GM12892 (cell line): ENCODE measurements around the gene CKS1B.
A peak's percentile ranks its signal among the peaks of the same experiment; 100 is the strongest.
"Not testable (repeated sequence)": the region's sequence is repeated elsewhere in the genome, so short reads cannot be mapped to it uniquely, and the experiment has no call there.

ENCODE experiments used
- DNase-seq: peaks from one replicate; pipeline ENCODE4 v3.0.0; 2011; ENCODE audit not compliant: insufficient read length
- FAIRE-seq: peaks from 2 replicates; lab custom pipeline; 2011; peaks lifted over from hg19 to GRCh38; lab: Jason Lieb, UNC
- POLR2A ChIP-seq: IDR thresholded peaks from 2 replicates; pipeline ENCODE4 v1.6.1; 2011; ENCODE audit warnings: low read depth, low read length, control low read depth
- POLR2AphosphoS5 ChIP-seq: IDR thresholded peaks from 2 replicates; pipeline ENCODE4 v1.6.1; 2011; ENCODE audit warnings: low read depth, low read length, control low read depth
- TAF1 ChIP-seq: IDR thresholded peaks from 2 replicates; pipeline ENCODE4 v1.6.1; 2011; ENCODE audit warnings: low read depth, mild to moderate bottlenecking, control low read depth, low read length, borderline replicate concordance

CKS1B gene

DNA sequence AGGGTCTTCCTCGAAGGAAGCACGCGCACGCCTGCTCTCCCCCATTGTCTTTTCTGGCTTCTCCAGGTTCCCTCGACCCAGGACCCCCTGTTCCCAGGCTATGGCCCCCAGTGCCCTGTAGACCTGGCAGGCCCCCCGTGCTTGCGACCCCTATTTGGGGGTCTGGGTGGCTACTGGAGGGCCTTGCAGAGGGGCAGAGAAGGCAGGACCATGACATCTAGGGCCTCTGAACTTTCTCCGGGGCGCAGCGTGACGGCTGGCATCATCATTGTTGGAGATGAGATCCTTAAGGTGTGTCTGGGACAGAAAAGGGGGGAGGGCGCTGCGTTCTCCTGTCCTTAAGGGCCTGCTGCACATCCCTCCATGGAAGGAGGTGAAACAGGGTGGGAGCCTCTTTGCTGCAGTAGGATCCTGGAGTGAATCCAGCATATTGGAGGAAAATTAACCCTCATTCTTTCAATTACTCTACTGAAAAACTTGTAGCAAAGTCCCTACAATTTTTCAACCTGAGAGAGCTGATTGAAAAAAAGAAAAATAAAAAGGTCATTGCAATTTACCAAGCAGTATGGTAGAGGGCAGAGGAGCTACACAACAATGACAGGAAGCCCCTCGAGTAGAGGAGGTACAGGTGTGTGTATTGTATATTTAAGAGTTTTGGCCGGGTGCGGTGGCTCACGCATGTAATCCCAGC is 9.4 kb downstream of the CKS1B start:
- FAIRE-seq (no peak), DNase-seq (no peak)
- TF ChIP-seq TAF1: no peak
- no peak for TF ChIP-seq POLR2A
- no peak for TF ChIP-seq POLR2AphosphoS5

DNA sequence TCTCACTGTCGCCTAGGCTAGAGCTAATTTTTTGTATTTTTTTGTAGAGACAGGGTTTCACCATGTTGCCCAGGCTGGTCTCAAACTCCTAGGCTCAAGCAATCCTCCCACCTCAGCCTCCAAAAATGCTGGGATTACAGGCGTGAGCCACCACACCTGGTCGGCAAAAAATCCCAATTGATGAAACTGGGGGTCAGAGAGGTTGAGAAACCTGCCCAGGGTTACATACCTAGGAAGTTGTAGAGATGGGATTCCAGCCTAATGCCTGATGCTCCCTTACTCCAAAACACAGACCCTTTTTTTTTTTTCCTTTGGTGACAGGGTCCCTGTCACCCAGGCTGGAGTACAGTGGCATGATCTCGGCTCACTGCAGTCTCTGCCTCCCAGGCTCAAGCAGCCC is 12.3 kb downstream of the CKS1B start:
- not testable (repeated sequence) for DNase-seq, FAIRE-seq

DNA sequence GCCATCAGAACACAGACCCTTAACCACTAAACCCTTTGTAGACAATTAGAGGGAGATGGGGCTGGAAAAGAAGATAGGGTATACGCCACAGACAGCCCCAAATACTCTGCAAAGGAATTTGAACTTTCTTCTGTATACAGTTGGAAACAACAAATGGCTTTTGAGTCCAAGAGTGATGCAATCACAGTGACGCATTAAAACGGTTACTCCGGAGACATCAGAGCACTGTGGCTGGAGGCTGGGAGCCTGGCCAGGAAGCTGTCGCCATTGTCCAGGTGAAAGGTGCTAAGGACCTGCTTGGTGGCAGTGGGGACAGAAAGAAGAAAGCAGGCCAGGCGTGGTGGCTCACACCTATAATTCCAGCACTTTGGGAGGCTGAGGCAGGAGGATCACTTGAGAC is 12.8 kb downstream of the CKS1B start:
- FAIRE-seq (no peak), DNase-seq (no peak)
- TF ChIP-seq TAF1 (no peak), POLR2A (no peak), POLR2AphosphoS5 (no peak)

DNA sequence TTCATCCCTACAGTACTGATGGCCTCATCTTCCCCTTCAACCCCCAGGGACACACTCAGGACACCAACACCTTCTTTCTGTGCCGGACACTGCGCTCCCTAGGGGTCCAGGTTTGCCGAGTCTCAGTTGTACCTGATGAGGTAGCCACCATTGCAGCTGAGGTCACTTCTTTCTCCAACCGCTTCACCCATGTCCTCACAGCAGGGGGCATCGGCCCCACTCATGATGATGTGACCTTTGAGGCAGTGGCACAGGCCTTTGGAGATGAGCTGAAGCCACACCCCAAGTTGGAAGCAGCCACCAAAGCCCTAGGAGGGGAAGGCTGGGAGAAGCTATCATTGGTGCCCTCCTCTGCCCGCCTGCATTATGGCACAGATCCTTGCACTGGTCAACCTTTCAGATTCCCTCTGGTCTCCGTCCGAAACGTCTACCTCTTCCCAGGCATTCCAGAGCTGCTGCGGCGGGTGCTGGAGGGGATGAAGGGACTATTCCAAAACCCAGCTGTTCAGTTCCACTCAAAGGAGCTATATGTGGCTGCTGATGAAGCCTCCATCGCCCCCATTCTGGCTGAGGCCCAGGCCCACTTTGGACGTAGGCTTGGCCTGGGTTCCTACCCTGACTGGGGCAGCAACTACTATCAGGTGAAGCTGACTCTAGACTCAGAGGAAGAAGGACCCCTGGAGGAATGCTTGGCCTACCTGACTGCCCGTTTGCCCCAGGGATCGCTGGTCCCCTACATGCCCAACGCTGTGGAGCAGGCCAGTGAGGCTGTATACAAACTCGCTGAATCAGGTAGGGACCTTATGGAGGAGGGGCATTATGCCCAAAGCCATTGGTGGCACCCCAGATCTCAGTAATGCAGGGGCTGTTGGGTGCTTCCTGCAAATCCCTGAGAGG is 13.8 kb downstream of the CKS1B start:
- FAIRE-seq (no peak), DNase-seq (no peak)
- no peak for TF ChIP-seq POLR2A
- no peak for TF ChIP-seq TAF1
- TF ChIP-seq POLR2AphosphoS5: no peak

DNA sequence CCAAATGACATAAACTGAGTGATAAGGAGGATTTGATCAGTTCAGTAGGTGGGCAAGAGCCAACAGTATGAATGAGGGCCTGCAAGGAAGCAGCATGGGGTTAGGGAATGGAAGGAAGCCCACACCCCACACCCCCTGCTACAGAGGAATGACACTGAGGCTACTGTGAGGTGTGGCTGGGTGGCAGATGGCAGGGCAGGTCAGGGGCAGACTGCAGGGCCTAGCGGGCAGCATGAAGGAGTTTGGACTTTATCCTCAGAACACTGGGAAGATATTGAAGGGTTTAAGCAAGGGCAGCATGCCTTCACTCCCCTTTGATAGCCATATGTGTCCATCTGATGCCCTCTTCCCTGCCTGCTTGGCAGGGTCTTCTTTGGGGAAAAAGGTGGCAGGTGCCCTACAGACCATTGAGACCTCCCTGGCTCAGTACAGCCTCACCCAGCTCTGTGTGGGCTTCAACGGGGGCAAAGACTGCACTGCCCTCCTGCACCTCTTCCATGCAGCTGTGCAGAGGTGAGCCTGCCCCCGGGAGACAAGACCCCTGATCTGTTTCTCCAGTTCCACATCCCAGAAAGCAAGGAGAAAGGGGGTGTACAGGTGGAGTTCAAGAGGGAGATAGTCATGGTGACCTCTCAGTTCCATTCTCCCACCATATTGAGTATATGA is 14.8 kb downstream of the CKS1B start:
- DNase-seq (no peak), FAIRE-seq (no peak)
- TF ChIP-seq POLR2AphosphoS5 (no peak; the same call in 1 of the 2 replicates), TAF1 (no peak), POLR2A (no peak)

DNA sequence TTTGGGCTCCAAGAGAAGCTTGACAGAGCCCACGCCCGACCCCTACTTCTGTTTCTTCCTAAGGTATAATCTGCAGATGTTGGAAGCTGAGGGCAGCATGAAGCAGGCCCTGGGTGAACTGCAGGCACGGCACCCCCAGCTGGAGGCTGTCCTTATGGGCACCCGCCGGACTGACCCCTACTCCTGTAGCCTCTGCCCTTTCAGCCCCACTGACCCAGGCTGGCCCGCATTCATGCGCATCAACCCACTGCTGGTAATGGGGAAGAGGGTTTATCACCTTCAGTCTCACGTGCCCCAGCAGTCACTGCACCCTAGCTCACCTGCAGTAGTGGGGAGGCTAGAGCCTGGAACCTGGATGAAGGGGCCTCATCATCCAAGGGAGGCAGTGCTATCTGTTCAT is 15.8 kb downstream of the CKS1B start:
- DNase-seq: no peak

DNA sequence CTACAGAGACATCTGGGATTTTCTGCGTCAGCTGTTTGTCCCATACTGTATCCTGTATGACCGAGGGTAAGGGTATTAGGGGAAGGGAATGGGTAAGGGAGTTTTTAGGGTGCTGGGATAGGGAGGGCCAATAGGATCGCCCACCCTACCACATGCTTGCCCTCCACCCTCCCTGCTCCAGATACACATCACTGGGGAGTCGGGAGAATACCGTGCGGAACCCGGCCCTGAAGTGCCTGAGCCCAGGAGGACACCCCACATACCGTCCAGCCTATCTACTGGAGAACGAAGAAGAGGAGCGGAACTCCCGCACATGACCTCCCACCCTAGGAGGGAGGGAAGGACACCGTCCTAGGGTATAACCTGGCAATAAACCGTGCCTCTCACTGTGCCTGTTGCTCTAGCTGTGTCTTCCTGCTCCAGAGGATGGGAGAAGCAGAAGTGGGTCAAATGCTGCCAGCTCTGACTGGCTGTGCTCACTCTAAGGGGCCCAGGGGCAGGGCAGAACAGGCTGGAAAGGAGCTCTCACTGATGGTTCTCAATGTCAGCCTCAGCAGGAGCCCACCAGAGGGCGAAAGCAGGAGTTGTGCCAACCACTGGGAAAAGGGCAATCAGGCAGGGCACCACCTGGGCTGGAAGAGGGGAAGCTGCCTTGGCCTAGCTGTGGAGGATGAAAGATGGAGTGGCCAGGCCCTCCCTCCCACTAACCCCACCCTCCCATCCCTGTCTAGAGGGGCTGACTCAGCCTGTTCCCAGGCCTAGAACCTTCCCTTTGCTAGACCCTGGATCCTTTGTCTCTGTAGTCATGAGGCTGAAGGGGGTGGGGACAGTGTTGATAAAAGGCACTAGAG is 18.5 kb downstream of the CKS1B start:
- DNase-seq: no peak
- FAIRE-seq: no peak
- TF ChIP-seq POLR2AphosphoS5 (no peak), TAF1 (no peak)

More for the DNA sequence above, 15.8 kb downstream of the CKS1B start:
- FAIRE-seq: no peak
- TF ChIP-seq TAF1 (no peak), POLR2A (no peak), POLR2AphosphoS5 (no peak)

DNA sequence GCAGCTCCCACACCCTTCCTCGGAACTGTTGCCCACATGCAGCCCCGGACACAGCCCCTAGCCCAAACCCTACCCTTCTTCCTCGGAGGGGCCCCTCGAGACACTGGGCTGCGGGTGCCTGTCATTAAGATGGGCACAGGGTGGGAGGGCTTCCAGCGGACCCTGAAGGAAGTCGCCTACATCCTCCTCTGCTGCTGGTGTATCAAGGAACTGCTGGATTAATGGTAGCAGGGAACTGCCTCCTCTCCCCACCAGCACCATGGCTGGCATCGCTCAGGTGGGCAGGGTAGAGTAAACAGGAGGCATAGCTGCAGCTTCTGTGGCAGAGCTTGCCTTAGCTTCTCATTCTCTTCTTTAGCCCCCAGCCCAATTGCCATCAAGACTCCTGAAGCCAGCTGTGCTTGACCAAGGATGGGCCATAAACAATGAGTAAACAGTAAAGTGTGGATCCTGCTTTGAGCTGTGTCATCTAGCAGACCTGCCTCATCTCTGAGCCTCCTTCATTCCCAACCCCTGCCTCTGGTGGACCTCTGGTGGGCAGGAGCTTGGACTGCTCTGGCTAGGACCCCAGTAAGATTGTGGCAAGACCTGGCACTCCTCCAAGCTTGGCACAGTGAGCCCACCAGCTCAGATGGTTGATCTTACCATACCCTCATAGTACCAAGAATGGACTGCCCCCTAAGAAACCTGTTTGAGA is 19.2 kb downstream of the CKS1B start, which contains the start of gene LENEP:
Gene LENEP, plus strand, starts transcription at position 15 of the 697 bp plus-strand sequence. Its CDS starts 22 bp downstream, at position 37.
- FAIRE-seq: no peak
- TF ChIP-seq POLR2A (no peak), POLR2AphosphoS5 (0 out of 2 replicates have a peak, but pooled peaks have one; percentile 27)
- DNase-seq: no peak

DNA sequence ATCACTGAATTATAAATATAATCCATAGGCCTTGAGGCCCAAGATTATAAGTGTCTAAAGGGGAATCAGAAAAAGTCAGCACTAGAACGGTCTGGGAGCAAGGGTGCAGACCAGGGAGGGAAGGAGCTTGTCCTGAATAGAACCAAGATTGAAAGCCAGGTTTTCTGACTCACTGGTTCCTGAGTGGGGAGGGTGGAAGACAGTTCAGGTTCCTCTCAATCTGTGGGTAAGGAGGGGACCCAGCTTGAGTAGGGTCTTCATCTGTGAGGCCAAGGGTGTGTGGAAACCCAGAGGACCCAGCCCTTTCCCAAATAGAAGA is 19.7 kb downstream of the CKS1B start:
- TF ChIP-seq TAF1 (no peak), POLR2AphosphoS5 (no peak), POLR2A (no peak)
- DNase-seq: no peak
- no peak for FAIRE-seq

DNA sequence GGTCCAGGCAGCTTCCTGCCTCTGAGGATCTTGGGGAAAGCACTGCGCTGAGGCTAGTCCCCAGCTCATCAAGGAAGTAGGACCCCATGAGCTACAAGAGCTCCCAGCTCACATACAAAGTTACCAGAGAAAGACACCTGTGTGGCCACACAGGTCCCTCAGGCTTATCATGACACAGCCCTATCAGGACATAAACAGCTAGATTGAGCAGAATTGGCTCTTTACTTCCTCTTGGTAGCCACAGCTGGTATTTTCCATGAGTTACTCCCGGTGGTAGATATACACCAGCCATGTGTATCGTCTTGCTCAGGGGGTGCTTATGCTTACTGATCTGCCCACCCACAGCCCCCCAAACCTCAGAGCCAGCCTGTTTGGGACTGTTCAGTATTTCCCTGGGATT is 20.1 kb downstream of the CKS1B start:
- no peak for FAIRE-seq
- no peak for DNase-seq
- TF ChIP-seq POLR2A: no peak
- no peak for TF ChIP-seq TAF1
- TF ChIP-seq POLR2AphosphoS5: no peak

DNA sequence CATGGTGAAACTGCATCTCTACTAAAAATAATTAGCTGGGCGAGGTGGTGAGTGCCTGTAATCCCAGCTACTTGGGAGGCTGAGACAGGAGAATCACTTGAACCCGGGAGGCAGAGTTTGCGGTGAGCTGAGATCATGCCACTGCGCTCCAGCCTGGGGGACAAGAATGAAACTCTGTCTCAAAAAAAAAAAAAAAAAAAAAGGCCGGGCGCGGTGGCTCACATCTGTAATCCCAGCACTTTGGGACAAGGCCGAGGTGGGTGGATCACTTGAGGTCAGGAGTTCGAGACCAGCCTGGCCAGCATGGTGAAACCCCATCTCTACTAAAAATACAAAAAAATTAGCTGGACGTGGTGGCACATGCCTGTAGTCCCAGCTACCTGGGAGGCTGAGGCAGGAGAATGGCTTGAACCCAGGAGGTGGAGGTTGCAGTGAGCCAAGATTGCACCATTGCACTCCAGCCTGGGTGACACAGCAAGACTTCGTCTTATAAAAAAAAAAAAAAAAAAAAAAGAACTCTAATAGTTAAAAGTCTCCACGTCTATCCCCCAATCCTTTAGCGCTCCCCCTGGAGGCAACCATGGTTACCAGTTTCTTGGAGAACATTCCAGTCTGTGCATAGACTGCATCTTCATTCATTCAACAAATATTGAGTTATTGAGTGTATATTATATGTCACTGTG is 21.0 kb downstream of the CKS1B start:
- not testable (repeated sequence) for FAIRE-seq, DNase-seq
